Subcutaneous adipose tissue (tissue), 4 donors: ENCODE data around the gene AFDN. TPM values are rescaled to one million over a fixed set of nuclear protein-coding genes. Genes with fewer than 3 reads are reported as not detected.

Source experiments
- total RNA-seq, 4 donors: library from RNA; depleted of rRNA; stranded (reverse); fragments of >200 nt; gene quantifications; one replicate each; pipeline ENCODE4 v1.1.0, GENCODE V29; 2016
- TF ChIP-seq, protein P1 (sequence below): fragments of 450-650 bp; IDR thresholded peaks from one replicate; pipeline ENCODE4 v1.5.1; 2016; ENCODE audit warnings: low read depth, mild to moderate bottlenecking, control low read depth, antibody characterized with exemption, moderate library complexity

Gene AFDN
- total RNA-seq, 4 donors from 2014 or later = 51.5 to 126 (median 88.1) TPM

DNA sequence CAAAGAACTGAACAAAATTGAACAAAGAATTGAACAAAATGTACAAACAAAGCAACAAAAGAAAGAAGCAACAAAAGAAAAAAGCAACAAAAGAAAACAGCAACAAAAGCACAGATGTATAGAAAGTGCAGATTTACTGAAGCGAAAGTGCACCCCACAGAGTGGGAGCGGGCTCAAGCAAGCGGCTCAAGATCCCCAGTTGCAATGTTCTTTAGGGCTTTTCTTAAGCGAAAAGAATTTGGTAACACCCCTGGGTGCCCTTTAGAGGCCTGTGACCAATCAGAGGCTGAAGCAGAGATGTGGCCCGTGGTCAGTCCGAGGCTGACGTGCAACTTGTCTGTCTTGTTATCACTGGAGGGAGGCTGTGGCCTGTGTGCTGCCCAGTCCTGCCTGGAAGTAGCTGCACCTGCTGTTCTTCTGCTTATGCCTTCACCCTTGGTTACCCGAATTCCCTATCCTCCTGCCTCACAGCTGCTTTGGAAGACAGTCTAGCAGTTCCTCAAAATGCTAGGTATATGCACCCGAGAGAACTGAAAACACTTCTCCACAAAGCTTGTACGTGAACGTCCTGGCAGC, 157.5 kb downstream of the AFDN start:
- TF ChIP-seq, protein P1, sequence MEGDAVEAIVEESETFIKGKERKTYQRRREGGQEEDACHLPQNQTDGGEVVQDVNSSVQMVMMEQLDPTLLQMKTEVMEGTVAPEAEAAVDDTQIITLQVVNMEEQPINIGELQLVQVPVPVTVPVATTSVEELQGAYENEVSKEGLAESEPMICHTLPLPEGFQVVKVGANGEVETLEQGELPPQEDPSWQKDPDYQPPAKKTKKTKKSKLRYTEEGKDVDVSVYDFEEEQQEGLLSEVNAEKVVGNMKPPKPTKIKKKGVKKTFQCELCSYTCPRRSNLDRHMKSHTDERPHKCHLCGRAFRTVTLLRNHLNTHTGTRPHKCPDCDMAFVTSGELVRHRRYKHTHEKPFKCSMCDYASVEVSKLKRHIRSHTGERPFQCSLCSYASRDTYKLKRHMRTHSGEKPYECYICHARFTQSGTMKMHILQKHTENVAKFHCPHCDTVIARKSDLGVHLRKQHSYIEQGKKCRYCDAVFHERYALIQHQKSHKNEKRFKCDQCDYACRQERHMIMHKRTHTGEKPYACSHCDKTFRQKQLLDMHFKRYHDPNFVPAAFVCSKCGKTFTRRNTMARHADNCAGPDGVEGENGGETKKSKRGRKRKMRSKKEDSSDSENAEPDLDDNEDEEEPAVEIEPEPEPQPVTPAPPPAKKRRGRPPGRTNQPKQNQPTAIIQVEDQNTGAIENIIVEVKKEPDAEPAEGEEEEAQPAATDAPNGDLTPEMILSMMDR = no peak

DNA sequence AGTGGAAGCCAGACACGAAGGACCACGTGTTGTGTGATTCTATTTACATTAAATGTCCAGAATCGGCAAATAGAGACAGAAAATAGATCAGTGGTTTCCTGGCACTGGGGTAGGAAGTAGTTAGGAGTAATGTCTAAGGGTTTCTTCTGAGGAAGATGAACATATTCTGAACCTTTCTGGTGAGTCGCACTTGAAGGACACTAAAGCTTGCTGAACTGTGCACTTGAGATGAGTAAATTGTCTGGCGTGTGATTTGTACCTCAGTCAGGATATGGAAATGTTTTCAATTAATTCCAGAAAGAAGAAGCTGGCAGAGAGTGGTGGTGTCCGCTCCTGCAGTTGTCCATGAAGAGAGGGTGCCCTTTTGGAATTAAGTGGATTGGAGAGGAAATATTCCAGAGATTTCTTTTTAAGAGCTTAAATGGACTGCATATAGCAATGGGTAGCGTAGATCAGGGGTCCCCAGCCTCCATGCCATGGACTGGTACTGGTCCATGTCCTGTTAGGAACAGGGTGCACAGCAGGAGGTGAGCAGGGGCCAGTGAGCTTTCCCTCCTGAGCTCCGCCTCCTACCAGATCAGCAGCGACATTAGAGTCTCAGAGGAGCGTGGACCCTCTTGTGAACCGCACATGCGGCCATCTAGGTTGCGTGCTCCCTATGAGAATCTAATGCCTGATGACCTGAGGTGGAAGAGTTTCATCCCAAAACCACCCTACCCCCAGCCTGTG, 158.3 kb downstream of the AFDN start:
- TF ChIP-seq, protein P1 = no peak

DNA sequence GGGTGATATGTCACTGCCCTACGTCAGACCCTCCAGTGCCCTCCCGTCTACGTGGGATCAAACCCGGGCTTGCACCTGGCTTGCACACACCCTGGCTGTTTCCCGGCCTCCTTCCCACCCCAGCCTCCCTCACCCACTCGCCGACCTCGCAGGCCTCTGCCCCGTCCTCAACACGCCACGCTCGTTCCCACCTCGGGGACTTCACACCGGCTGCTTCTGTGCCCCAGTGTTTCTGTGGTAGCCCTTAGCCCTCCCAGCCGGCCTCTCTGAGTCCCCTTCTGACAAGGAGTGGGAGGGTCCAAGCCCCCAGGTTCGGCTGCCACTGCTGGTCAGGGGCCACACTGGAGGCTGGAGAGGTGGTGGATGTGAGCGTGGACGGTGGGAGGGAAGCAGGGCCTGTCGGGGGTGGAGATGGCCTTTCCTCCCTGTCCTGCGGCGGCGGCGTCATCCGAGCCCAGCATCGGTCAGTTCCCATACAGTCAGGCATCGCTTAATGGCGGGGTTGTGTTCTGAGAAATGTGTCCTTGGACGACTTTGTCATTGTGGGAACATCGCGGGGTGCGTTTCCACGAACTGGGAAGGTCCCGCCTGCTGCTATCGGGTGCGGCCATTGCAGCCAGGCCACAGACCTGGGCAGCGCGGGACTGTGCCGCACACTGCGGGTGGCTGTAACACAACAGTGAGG, 159.3 kb downstream of the AFDN start:
- TF ChIP-seq, protein P1 = no peak

DNA sequence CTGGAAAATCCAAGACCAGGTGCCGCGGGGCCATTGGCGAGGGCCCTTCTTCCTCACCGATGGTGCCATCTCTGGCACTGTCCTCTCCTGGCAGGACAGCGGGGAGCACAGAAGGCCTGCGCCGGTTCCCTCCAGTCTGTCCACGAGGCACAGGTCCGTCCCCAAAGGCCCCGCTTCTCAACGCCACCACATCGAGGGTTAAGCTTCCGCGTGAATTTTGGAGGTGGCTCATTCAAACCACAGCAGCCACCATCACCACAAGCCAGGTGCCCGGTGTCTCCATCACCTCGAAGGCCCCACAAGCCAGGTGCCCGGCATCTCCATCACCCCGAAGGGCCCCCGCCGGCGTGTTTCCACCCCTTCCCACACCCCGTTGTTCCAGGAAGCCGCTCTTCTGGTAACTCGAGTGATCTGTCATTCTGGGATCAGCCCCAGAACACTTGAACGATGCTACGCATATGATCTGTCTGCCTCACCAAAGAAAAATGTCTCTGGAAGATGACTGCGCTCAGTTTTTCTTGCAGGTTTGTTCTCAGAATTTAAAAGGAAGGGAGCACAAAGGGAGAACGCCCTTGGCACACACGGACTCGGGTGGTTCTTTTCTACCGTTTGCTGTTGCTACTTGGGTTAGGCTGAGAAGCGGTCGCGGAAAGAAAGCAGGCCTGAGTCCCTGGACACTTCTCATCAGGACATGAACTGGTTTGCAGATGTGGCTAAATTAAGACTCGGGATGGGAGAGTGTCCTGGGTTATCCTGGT, 160.9 kb downstream of the AFDN start:
- TF ChIP-seq, protein P1 = no peak

DNA sequence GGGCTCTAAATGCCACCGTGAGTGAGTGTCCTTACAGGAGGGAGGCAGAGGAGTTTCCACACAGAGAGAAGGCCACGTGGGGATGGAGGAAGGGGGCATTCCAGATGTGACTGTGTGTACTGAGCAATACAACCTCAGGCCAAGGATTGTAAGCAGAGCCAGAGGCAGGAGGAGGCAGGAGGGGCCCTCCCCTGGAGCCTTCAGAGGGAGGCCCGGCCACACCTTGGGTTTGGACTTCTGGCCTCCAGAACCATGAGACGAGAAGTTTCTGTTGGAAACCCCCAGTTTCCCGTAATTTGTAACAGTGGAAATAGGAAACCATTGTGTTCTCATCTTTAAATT, 161.4 kb downstream of the AFDN start:
- TF ChIP-seq, protein P1 = no peak

DNA sequence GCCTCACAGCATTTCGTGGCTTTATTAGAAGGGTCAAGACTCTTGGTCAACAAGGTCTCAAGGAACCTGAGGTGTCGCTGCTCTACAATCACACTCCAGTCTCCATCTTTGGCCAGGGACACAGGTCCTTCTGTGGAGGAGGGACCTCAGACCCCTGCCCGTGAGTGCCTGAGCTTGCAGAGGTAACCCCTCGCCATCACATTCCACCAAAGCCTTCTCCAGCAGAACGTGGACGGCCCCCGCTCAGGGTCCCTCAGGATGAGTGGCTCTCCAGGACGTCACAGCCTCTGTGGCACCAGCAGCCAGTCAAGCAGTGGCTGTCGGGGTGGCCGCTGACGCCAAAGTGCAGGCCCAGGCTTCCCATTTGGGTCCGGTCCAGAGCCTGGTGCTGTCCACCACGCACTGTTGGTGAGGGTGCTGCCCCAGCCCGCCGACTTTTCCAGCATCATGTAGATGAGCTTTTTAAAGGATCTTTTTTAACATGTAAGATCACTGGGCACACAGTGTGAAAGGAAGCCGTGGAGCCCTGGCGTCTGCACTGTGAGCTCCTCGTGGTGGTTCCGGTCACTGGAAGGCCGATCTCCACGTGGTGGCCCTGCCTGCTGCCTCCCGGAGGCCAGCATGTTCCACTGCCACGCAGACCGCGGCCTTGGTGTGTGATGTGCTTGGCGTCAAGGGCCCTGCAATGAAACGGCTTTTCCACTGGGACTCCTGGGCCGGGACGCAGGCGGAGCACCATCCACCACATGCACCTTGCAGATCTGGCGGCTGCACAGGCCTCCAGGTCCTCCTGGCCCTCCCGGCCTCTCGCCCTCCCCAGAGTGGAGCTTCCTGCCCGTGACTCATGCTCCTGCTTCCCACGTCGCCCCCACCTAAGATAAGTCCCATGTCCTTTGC, 162.5 kb downstream of the AFDN start:
- TF ChIP-seq, protein P1 = no peak
